OCI-LY3 (cell line): ENCODE measurements around the gene POMGNT2.

Experiments
- H2AFZ ChIP-seq: fragments of 200-600, 300-600 bp; shearing (Covaris generic); 2 replicates; pipeline ENCODE4 v1.6.0; 2014; ENCODE audit warnings: antibody characterized with exemption, low read depth, low read length
- H3K27ac ChIP-seq: fragments of 200-600, 300-600 bp; sonication (generic); 2 replicates; pipeline ENCODE4 v1.5.1; 2014; ENCODE audit warnings: mild to moderate bottlenecking, low read length, moderate library complexity, mixed read lengths
- H3K27me3 ChIP-seq: fragments of 200-600, 300-600 bp; sonication (generic); 2 replicates; pipeline ENCODE4 v1.6.1; 2014; ENCODE audit warnings: low read depth, low read length, mixed read lengths
- H3K36me3 ChIP-seq: fragments of 200-600, 300-600 bp; sonication (generic); replicated peaks from 2 replicates; pipeline ENCODE3; 2014; ENCODE audit warnings: low read depth, low read length, mixed read lengths
- H3K4me1 ChIP-seq: fragments of 300-600, 200-600 bp; sonication (generic); 2 replicates; pipeline ENCODE4 v1.6.1; 2014; ENCODE audit warnings: low read length, mixed read lengths
- H3K4me2 ChIP-seq: fragments of 200-600, 300-600 bp; sonication (generic); 2 replicates; pipeline ENCODE4 v1.6.1; 2014; ENCODE audit warnings: low read length, mixed read lengths
- H3K4me3 ChIP-seq: fragments of 300-600, 200-600 bp; sonication (generic); 2 replicates; pipeline ENCODE4 v1.5.1; 2014; ENCODE audit warnings: antibody characterized with exemption, mild to moderate bottlenecking, low read length, moderate library complexity
- H3K79me2 ChIP-seq: fragments of 300-600, 200-600 bp; shearing (Covaris generic); 2 replicates; pipeline ENCODE4 v1.6.1; 2014; ENCODE audit warnings: mild to moderate bottlenecking, low read length, mixed read lengths
- H3K9ac ChIP-seq: fragments of 300-600, 200-600 bp; shearing (Covaris generic); 2 replicates; pipeline ENCODE4 v1.6.0; 2014; ENCODE audit warnings: mild to moderate bottlenecking, low read length, moderate library complexity
- H3K9me3 ChIP-seq: fragments of 200-600, 300-600 bp; shearing (Covaris generic); 2 replicates; pipeline ENCODE4 v1.6.1; 2014; ENCODE audit warnings: low read length, mixed read lengths; ENCODE audit not compliant: insufficient read depth
- H4K20me1 ChIP-seq: fragments of 200-600, 300-600 bp; sonication (generic); 2 replicates; pipeline ENCODE4 v1.6.1; 2016; ENCODE audit warnings: low read length, mixed read lengths; ENCODE audit not compliant: insufficient read depth
- EZH2phosphoT487 ChIP-seq: fragments of 200-600 bp; shearing (Covaris generic); IDR thresholded peaks from 2 replicates; pipeline ENCODE4 v1.6.1; 2018; ENCODE audit warnings: antibody characterized with exemption, mixed run types, low read depth
- TF ChIP-seq, protein P1 (sequence below): fragments of 200-600, 300-600 bp; sonication (generic); IDR thresholded peaks from 2 replicates; pipeline ENCODE4 v1.5.1; 2014; ENCODE audit warnings: antibody characterized with exemption, low read length, low read depth

The POMGNT2 gene

DNA sequence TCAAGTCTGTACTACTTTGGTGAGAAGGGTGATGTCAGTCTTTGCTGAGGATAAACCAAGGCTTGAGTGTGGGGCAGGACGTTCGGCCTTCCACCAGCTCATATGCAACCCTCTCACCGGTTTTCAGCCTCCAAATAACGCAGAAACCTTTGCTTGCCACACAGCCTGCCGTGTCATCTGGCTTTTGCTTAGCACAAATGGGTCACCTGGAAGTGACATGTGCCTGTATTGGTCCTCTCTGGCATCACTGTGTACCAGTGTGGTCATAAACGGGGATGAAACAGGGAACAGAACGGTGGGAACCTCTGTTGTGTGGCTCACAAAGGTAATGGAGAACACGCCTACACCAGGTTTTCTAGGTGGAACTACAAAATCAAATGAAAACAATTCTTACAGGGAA, 7.1 kb downstream of the POMGNT2 start:
- Histone ChIP-seq H3K79me2 (no peaks in the 10 kb centered on the region), H3K4me1 (no peaks in the 10 kb centered on the region), H3K4me2 (no peak overlapping the region), H3K9ac (no peak overlapping the region), H2AFZ (no peak overlapping the region), H4K20me1 (no peaks in the 10 kb centered on the region), H3K4me3 (no peak overlapping the region), H3K36me3 (no peaks in the 10 kb centered on the region), H3K27me3 (0 out of 2 replicates have a peak, but pooled peaks cover 5% of the 10 kb centered on the region), H3K27ac (no peak overlapping the region), H3K9me3 (no peaks in the 10 kb centered on the region)
- TF ChIP-seq, protein P1, sequence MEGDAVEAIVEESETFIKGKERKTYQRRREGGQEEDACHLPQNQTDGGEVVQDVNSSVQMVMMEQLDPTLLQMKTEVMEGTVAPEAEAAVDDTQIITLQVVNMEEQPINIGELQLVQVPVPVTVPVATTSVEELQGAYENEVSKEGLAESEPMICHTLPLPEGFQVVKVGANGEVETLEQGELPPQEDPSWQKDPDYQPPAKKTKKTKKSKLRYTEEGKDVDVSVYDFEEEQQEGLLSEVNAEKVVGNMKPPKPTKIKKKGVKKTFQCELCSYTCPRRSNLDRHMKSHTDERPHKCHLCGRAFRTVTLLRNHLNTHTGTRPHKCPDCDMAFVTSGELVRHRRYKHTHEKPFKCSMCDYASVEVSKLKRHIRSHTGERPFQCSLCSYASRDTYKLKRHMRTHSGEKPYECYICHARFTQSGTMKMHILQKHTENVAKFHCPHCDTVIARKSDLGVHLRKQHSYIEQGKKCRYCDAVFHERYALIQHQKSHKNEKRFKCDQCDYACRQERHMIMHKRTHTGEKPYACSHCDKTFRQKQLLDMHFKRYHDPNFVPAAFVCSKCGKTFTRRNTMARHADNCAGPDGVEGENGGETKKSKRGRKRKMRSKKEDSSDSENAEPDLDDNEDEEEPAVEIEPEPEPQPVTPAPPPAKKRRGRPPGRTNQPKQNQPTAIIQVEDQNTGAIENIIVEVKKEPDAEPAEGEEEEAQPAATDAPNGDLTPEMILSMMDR, result no peak
- no peak for TF ChIP-seq EZH2phosphoT487

DNA sequence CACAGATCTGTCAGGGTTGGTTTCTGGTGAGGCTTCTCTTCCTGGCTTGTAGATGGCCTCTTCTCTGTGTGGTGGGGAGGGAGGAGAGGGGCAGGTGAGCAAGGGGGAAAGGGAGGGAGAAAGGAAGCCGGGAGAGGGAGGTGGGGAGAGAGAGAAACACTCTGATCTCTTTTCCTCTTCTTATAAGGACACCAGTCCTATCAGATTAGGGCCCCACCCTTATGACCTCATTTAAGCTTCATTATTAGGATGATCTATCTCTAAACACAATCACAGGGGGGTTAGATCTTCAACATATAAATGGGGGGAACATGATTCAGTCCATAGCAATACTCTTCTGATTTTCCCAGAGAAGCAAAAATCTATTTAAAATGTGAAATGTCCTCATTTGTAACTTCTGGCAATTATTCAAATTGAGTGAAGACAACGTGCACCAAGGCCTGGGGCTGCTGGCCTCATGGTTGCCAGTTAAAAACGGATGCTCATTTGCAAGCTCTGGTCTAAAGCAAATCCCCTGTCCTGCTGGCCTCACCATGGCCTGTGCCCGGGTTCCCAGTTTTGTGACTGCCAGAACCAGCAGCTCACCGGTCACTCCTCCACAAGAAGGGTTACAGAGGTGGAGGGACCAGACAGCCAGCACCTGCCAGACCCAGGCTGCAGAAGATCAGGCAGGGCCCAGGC, 8.3 kb downstream of the POMGNT2 start:
- Histone ChIP-seq H3K27ac (no peak overlapping the region), H3K4me2 (no peak overlapping the region), H3K36me3 (no peaks in the 10 kb centered on the region), H3K4me3 (no peak overlapping the region), H3K79me2 (no peaks in the 10 kb centered on the region), H3K9me3 (no peaks in the 10 kb centered on the region), H3K4me1 (no peaks in the 10 kb centered on the region), H3K9ac (no peak overlapping the region), H4K20me1 (no peaks in the 10 kb centered on the region), H3K27me3 (0 out of 2 replicates have a peak, but pooled peaks cover 5% of the 10 kb centered on the region), H2AFZ (no peak overlapping the region)
- TF ChIP-seq, protein P1, result no peak
- no peak for TF ChIP-seq EZH2phosphoT487

DNA sequence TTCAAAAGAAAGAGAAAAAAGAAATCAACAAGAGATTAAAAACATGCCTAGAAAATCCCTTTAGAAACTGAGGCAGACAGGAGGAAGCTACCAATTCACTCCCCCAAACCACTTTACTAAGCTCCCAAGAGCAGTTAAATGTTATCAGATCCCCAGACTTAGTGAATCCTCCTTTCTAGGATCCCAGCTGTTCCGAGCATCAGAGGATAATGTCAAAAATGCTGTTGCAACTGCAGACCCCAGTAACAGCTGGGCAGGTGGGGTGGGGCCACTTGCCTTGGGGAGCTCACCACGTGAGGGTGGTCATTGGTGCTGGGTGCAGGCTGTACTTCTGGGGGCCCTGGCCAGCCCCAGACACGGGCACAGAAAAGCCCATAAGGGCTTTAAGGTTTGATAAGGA, 9.1 kb downstream of the POMGNT2 start:
- no peaks in the 10 kb centered on the region for H3K4me1 ChIP-seq
- H3K36me3 ChIP-seq, result no peaks in the 10 kb centered on the region
- no peaks in the 10 kb centered on the region for H4K20me1 ChIP-seq
- H3K27me3 ChIP-seq, result 0 out of 2 replicates have a peak, but pooled peaks cover 5% of the 10 kb centered on the region
- no peak overlapping the region for H2AFZ ChIP-seq
- TF ChIP-seq, protein P1, result no peak
- TF ChIP-seq EZH2phosphoT487, result no peak
- no peak overlapping the region for H3K9ac ChIP-seq
- no peaks in the 10 kb centered on the region for H3K9me3 ChIP-seq
- no peaks in the 10 kb centered on the region for H3K79me2 ChIP-seq
- no peak overlapping the region for H3K4me3 ChIP-seq
- no peak overlapping the region for H3K4me2 ChIP-seq
- no peak overlapping the region for H3K27ac ChIP-seq

DNA sequence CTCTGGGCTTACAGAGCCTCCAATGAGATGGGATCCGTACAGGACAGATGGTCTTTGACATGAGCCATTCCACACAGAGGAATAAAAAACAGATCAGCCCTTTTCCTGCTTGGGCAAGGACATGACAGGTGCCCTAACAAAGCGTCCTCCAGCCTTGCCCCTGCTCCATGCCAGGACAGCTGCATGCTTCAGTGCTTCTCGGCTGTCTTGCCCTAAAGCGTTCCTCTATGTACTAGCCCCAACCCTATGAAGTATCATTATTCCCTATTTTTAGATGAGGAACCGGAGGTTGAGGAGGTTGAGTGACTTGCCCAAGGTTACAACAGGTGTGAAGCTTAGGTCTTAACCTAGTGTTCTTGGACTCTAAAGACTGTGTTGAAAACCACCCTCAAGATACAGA, 10.5 kb downstream of the POMGNT2 start:
- Histone ChIP-seq H3K9me3 (no peaks in the 10 kb centered on the region), H3K4me2 (no peak overlapping the region), H3K9ac (no peak overlapping the region), H3K79me2 (no peaks in the 10 kb centered on the region), H4K20me1 (no peaks in the 10 kb centered on the region), H3K4me1 (no peaks in the 10 kb centered on the region), H3K27ac (no peak overlapping the region), H3K4me3 (no peak overlapping the region), H3K36me3 (no peaks in the 10 kb centered on the region), H3K27me3 (peaks cover 5% of the 10 kb centered on the region; the same call in 1 of the 2 replicates), H2AFZ (no peak overlapping the region)
- TF ChIP-seq, protein P1, result no peak
- TF ChIP-seq EZH2phosphoT487, result no peak
